AG09319 (cell line): ENCODE measurements around the gene PGD.
"Not testable (repeated sequence)": the region's sequence is repeated elsewhere in the genome, so short reads cannot be mapped to it uniquely, and the experiment has no call there.

Experiments
- DNase-seq: peaks from one replicate; pipeline ENCODE4 v3.0.0-alpha.2; 2010; ENCODE audit warnings: low read depth; ENCODE audit errors: extremely low read depth
- TF ChIP-seq, protein P1 (sequence below): IDR thresholded peaks from 2 replicates; pipeline ENCODE4 v1.5.1; 2011; ENCODE audit warnings: low read depth, mild to moderate bottlenecking, inconsistent platforms, low read length, moderate library complexity

PGD gene

DNA sequence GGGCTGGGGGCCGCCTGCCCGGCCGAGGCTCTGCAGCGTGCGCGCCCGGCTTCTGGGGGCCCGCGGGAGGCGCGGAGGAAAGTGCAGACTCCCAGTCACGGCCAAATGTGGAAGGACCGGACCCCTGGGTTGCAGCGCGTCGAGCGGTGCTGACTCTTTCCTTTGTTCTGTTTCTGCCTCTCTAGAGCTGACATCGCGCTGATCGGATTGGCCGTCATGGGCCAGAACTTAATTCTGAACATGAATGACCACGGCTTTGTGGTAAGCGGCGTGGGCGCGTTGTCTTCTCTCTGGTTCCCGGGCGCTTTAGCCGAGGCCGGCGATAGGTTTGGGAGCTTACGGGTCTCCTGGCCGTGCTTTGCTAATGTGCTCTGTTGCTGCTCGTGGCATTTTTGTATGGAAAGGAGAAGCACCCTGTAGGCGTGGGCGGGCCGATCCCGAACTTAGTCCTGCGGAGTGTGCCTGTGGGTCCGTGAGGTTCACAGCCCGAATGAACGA lies 629 bp downstream of the PGD start:
- TF ChIP-seq, protein P1, sequence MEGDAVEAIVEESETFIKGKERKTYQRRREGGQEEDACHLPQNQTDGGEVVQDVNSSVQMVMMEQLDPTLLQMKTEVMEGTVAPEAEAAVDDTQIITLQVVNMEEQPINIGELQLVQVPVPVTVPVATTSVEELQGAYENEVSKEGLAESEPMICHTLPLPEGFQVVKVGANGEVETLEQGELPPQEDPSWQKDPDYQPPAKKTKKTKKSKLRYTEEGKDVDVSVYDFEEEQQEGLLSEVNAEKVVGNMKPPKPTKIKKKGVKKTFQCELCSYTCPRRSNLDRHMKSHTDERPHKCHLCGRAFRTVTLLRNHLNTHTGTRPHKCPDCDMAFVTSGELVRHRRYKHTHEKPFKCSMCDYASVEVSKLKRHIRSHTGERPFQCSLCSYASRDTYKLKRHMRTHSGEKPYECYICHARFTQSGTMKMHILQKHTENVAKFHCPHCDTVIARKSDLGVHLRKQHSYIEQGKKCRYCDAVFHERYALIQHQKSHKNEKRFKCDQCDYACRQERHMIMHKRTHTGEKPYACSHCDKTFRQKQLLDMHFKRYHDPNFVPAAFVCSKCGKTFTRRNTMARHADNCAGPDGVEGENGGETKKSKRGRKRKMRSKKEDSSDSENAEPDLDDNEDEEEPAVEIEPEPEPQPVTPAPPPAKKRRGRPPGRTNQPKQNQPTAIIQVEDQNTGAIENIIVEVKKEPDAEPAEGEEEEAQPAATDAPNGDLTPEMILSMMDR: no peak
- no peak for DNase-seq

GRCh38 chr1:10400013-10400412 lies 1.1 kb downstream of the PGD start:
- no peak for DNase-seq
- TF ChIP-seq, protein P1: no peak

- no peak for DNase-seq
- TF ChIP-seq, protein P1: no peak
Observed at GRCh38 chr1:10401281-10401680, 2.4 kb downstream of the PGD start.

GRCh38 chr1:10402729-10403274 lies 3.9 kb downstream of the PGD start:
- DNase-seq: no peak
- TF ChIP-seq, protein P1: no peak

DNA sequence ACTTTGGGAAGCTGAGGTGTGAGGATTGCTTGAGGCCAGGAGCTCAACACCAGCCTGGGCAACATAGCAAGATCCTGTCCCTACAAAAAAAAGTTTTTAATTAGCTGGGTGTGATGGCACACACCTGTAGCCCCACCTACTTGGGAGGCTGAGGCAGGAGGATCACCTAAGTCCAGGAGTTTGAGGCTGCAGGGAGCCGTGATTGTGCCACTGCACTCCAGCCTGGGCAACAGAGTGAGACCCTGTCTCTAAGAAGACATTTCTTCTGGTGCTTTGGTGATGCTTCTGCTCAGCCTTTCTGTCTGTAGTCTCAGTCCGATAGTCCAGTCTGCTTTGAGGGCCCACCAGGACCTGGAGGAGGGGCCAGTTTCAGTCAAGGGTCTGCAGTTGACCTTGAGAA lies 8.3 kb downstream of the PGD start:
- TF ChIP-seq, protein P1: no peak
- no peak for DNase-seq

GRCh38 chr1:10415211-10415930 lies 16.5 kb downstream of the PGD start:
- TF ChIP-seq, protein P1: no peak
- DNase-seq: peak; percentile 57

DNA sequence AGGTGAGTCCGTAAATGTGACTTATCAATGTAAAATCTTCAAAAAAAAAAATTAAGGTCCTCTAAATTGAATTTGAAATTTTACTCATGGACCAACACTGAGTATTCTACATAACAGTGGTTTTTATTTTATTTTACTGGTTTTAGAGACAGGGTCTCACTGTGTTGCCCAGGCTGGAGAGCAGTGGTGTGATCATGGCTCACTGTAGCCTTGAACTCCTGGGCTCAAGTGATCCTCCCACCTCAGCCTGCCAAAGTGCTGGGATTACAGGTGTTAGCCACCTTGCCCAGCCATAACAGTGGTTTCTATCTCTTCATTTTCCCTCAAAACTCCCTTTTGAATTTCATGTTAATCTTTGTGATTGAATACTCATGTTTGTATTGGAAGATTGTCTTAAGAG lies 17.1 kb downstream of the PGD start:
- DNase-seq: not testable (repeated sequence)

GRCh38 chr1:10418741-10419140 lies 19.9 kb downstream of the PGD start:
- not testable (repeated sequence) for DNase-seq
